GM12892 (cell line): Measurements from ENCODE around the gene SLIT3.

Source experiments
- POLR2A ChIP-seq: IDR thresholded peaks from 2 replicates; pipeline ENCODE4 v1.6.1; 2011; ENCODE audit warnings: low read depth, low read length, control low read depth
- POLR2AphosphoS5 ChIP-seq: IDR thresholded peaks from 2 replicates; pipeline ENCODE4 v1.6.1; 2011; ENCODE audit warnings: low read depth, low read length, control low read depth
- TAF1 ChIP-seq: IDR thresholded peaks from 2 replicates; pipeline ENCODE4 v1.6.1; 2011; ENCODE audit warnings: low read depth, mild to moderate bottlenecking, control low read depth, low read length, borderline replicate concordance

DNA sequence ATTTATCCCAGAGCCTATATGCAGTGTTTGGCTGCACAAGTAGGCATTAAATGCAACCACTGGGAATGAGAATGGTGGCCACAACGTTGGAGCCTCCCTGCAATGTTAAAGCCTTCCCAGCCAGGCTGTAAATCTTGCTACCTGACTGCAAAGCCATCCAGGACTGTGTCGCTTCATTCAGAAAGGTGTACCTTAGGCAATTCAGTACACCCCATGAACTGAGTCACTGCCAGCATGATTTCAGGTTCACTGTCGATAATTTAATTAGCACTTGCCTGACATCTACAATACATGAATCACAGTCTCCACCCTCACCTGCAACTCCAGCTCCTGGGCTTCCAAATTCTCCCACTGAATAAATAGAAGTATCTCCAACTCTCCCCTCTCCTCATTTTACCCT, 108.4 kb downstream of the SLIT3 start:
- no peak for TF ChIP-seq POLR2A
- no peak for TF ChIP-seq POLR2AphosphoS5
- TF ChIP-seq TAF1, result no peak
